T-helper 17 cell (primary cell): ENCODE data around the gene GRID2IP. TPM values are rescaled to one million over a fixed set of nuclear protein-coding genes. Genes with fewer than 3 reads are reported as not detected.
A peak's percentile ranks its signal among the peaks of the same experiment; 100 is the strongest.

Experiments
- ATAC-seq: fragments of 150-1000 bp; cut with Tn5 transposase; 2 replicates; pipeline ENCODE4 v1.10.0; 2021; ENCODE audit warnings: mild to moderate bottlenecking, moderate library complexity
- DNase-seq, 3 donors: peaks; one replicate each; pipeline versions ENCODE4 v3.0.0 to v3.0.0-alpha.2; 2020 to 2021
- H3K9me3 ChIP-seq: one replicate; pipeline ENCODE4 v1.7.0; 2013; ENCODE audit warnings: low read length, mild to moderate bottlenecking; ENCODE audit not compliant: control insufficient read depth, poor library complexity, severe bottlenecking
- H3K27ac Mint-ChIP-seq: one replicate; pipeline ENCODE4 v1.8.0; 2022; ENCODE audit warnings: mild to moderate bottlenecking, moderate library complexity, mixed read lengths
- H3K27me3 Mint-ChIP-seq: one replicate; pipeline ENCODE4 v1.8.0; 2022; ENCODE audit warnings: mixed read lengths
- H3K36me3 Mint-ChIP-seq: one replicate; pipeline ENCODE4 v1.8.0; 2022; ENCODE audit warnings: low read depth, mixed read lengths
- H3K4me1 Mint-ChIP-seq: one replicate; pipeline ENCODE4 v1.8.0; 2022; ENCODE audit warnings: mild to moderate bottlenecking, mixed read lengths
- H3K4me3 Mint-ChIP-seq: one replicate; pipeline ENCODE4 v1.8.0; 2022; ENCODE audit warnings: mild to moderate bottlenecking, moderate library complexity, mixed read lengths
- total RNA-seq, 4 donors: library from RNA in 2 of 4; stranded (reverse) in 2 of 4; gene quantifications; one replicate each; pipeline ENCODE4 v1.2.3 and lab custom pipeline; 2022 to 2026

The GRID2IP gene
- total RNA-seq, 2 donors from 2014 or later, result 0.17 to 0.18 TPM

DNA sequence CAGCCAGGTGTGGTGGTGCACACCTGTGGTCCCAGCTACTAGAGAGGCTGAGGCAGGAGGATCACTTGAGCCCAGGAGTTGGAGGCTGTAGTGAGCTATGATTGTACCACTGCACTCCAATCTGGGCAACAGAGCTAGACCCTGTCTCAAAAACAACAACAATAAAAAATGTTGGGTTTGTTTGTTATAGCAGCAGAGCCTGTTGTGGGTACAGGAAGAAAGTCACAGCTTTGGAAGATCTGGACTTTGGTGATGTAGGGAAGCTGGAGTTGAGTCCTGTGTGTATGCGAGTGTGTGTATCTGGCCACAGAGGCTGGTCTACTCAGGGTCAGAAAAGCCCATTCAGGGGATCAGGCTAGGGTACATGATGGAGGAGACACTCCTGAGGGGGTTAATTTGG lies 3.9 kb downstream of the GRID2IP start:
- H3K4me3 Mint-ChIP-seq, result no peak overlapping the region
- H3K9me3 ChIP-seq, result no peaks in the 10 kb centered on the region
- DNase-seq (no peak), ATAC-seq (no peak)
- H3K27me3 Mint-ChIP-seq, result peaks cover 9% of the 10 kb centered on the region
- H3K36me3 Mint-ChIP-seq, result peaks cover 2% of the 10 kb centered on the region
- no peak overlapping the region for H3K27ac Mint-ChIP-seq
- no peaks in the 10 kb centered on the region for H3K4me1 Mint-ChIP-seq

DNA sequence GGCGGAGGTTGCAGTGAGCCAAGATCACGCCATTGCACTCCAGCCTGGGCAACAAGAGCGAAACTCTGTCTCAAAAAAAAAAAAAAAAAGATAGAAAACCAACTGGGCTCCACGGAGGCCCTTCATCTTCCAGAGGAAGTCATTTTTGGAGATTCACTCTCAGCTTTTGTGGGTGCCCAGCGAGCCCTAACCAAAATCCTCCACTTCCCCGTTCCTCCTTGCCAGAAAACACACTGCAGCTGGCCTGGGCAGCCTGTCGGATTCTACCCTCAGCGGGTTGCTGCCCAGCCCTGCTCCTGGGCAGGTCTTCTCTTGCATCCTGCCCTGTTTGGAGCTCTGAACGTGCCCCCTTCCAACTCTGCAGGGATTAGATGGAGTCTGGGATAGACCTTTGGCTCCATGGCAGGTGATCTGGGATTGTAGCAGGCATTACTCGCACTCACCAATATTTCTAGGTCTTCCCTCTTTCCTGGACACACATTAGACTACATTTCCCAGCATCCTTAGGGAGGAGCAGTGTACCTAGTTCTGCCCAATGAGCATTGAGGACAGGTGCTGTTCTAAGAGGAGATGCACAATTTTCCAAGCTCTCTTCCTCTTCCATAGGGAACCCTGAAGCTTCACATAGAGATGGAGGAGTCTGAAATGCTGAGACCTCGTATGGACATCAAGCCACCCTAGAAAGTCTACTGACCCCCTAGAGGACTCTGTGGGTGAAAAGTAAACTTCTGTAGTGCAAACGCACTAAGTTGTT lies 4.6 kb downstream of the GRID2IP start:
- H3K27ac Mint-ChIP-seq, result no peak overlapping the region
- no peak for ATAC-seq
- H3K36me3 Mint-ChIP-seq, result peaks cover 2% of the 10 kb centered on the region
- H3K27me3 Mint-ChIP-seq, result peaks cover 11% of the 10 kb centered on the region
- no peaks in the 10 kb centered on the region for H3K4me1 Mint-ChIP-seq
- no peak overlapping the region for H3K4me3 Mint-ChIP-seq
- no peaks in the 10 kb centered on the region for H3K9me3 ChIP-seq
- no peak for DNase-seq

DNA sequence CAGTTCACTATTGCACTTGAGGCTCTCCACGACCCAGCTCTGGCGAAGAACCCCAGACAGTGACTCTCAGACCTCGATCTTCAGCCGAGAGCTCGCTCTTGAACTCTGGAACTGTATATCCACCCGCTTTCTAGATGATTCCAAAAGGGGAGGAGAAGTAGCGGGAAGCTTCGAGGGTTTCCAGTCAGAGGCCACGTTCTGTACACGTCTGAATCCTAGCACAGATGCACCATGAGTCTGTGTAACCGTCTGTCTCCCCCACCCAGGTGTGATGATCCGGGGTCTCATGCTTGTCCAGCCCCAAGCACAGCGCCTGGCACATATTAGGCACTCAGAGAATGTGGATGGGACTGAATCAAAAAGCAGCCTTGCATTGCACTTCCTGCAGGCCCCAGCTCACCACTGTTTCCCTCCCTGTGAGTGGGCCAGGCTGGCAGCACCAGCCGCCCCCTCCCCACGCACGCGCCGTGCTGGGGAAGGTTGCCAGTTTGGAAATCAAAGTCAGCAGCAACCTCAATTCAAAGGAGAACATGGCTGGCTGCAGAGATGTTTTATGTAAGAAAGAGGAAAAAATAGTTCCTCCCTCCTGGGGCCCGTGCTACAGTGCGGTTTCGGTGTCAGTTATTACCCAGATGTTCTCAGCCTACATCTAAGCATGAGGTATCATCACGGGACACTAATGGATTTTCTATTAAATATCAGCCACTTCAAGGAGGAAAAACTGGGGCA lies 5.7 kb downstream of the GRID2IP start:
- no peak overlapping the region for H3K4me3 Mint-ChIP-seq
- no peaks in the 10 kb centered on the region for H3K36me3 Mint-ChIP-seq
- no peaks in the 10 kb centered on the region for H3K4me1 Mint-ChIP-seq
- no peaks in the 10 kb centered on the region for H3K9me3 ChIP-seq
- peaks cover 17% of the 10 kb centered on the region for H3K27me3 Mint-ChIP-seq
- DNase-seq (no peak), ATAC-seq (no peak)
- peak overlapping the region; percentile 32 for H3K27ac Mint-ChIP-seq

DNA sequence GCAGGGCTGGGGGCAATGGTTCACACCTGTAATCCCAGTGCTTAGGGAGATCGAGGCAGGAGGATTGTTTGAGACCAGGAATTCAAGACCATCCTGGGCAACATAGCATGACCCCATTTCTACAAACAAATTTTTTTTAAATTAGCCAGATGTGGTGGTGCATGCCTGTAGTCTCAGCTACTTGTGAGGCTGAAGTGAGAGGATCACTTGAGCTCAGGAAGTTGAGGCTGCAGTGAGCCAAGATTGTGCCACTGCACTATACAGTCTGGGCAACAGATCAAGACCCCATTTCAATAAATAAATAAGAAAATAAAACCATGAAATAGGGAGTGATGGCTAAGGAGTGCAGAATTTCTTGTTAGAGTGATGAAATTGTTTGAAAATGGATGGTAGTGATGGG lies 8.9 kb downstream of the GRID2IP start:
- no peak overlapping the region for H3K4me3 Mint-ChIP-seq
- ATAC-seq (no peak), DNase-seq (no peak)
- no peak overlapping the region for H3K27ac Mint-ChIP-seq
- peaks cover 3% of the 10 kb centered on the region for H3K36me3 Mint-ChIP-seq
- no peaks in the 10 kb centered on the region for H3K9me3 ChIP-seq
- peaks cover 30% of the 10 kb centered on the region for H3K27me3 Mint-ChIP-seq
- H3K4me1 Mint-ChIP-seq, result peaks cover 3% of the 10 kb centered on the region

DNA sequence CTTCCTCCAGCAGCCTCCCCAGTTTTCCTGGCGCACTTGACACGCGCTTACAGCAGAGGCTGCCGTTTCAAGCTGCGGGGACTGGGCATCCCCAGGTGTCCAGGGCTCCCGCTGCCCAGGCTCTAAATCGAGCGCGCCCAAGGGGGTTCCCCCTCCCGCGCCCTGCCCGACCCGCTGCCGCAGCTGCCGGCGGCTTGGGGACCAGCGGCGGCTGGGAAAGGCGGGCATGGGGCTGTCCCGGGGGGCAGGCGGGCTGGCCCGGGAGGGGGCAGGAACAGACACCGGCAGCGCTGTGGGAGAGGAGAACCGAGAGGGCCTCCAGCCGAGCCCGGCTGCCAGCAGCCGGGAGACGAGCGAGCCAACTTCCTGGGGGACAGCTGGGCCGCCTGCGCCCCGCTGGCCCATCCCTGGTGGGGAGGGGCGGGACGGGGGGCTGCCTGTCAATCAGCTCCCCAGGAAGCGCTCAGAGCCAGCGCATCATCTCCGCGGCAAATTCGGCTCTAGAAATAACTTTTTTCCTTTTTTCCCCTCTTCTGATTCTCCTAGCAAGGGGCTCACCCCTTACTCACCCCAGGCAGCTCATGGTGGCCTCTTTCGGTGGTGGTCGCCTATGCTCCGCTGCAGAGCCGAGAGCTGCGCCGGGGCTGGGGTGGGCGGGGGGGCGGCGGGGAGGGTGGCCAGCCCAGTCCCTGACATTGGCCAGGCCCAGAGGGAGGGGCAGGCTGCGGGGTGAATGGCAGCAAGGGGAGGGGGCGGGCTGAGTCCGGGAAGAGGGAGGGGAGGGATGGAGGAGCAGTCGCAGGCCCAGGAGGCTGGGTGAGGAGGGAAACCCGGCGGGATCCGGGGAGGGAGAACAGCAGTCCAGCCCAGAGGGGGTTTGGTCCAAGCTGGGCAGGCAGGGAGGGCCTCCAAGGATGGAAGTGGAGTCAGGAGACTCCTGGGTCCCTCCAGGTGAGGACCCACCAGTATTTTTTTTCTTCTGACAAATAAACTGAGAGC lies 14.7 kb downstream of the GRID2IP start:
- H3K9me3 ChIP-seq, result no peaks in the 10 kb centered on the region
- DNase-seq (no peak), ATAC-seq (peak; percentile 20)
- Mint-ChIP-seq H3K27ac (no peak overlapping the region), H3K4me3 (no peak overlapping the region), H3K27me3 (peaks cover 28% of the 10 kb centered on the region), H3K4me1 (peaks cover 9% of the 10 kb centered on the region), H3K36me3 (peaks cover 4% of the 10 kb centered on the region)

DNA sequence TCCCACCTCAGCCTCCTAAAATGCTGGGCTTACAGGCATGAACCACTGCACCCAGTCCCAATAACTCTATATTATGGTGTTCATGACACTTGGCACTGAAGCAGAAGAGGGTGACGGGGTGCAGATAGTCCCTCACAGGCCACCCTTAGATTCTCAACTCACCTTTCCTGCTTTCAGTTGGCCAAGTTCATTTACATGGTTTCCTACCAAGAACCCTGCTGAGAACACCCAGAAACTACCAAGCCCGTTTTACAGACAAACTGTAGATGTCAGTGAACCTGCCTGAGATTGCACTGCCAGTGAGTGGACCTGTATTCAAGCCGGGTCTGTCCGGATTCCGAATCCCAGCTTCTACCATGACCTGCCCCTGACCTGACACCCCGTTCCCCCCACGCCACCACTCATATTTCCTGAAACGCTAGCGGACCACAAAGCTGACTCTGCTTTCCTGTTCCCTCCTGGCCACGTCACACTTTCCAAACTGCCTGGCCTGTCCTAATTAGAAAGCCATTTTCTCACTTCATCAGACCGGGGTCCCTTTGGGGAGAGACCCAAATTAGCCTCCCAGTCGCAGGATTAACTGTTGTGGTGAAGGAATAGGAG lies 17.3 kb downstream of the GRID2IP start:
- DNase-seq (no peak), ATAC-seq (no peak)
- peaks cover 9% of the 10 kb centered on the region for H3K4me1 Mint-ChIP-seq
- peaks cover 4% of the 10 kb centered on the region for H3K36me3 Mint-ChIP-seq
- no peak overlapping the region for H3K27ac Mint-ChIP-seq
- H3K27me3 Mint-ChIP-seq, result peaks cover 23% of the 10 kb centered on the region
- peak overlapping the region; percentile 19 for H3K4me3 Mint-ChIP-seq
- no peaks in the 10 kb centered on the region for H3K9me3 ChIP-seq

DNA sequence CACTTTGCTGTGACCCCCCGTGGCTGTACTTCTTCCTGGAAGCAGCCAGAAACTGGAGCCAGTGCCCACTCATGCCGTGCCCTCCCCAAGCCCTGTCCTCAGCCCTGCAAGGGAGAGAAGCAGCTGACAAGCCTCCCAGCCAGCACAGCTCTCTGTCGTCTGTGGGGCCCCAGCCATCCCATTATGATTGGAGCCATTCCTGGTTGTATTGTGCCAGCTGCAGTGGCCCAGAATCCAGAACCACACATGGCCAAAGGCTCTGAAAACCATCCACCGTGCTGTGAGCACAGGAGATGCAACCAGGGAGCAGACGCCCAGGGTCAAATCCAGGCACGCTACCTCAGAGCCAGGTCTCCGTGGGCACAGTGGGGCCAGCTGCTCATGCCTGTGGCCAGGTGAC lies 18.7 kb downstream of the GRID2IP start:
- no peak for ATAC-seq
- H3K36me3 Mint-ChIP-seq, result peaks cover 2% of the 10 kb centered on the region
- H3K9me3 ChIP-seq, result no peaks in the 10 kb centered on the region
- peak overlapping the region; percentile 77 for H3K4me3 Mint-ChIP-seq
- H3K27me3 Mint-ChIP-seq, result peaks cover 18% of the 10 kb centered on the region
- DNase-seq, result no peak
- H3K4me1 Mint-ChIP-seq, result peaks cover 6% of the 10 kb centered on the region
- no peak overlapping the region for H3K27ac Mint-ChIP-seq

DNA sequence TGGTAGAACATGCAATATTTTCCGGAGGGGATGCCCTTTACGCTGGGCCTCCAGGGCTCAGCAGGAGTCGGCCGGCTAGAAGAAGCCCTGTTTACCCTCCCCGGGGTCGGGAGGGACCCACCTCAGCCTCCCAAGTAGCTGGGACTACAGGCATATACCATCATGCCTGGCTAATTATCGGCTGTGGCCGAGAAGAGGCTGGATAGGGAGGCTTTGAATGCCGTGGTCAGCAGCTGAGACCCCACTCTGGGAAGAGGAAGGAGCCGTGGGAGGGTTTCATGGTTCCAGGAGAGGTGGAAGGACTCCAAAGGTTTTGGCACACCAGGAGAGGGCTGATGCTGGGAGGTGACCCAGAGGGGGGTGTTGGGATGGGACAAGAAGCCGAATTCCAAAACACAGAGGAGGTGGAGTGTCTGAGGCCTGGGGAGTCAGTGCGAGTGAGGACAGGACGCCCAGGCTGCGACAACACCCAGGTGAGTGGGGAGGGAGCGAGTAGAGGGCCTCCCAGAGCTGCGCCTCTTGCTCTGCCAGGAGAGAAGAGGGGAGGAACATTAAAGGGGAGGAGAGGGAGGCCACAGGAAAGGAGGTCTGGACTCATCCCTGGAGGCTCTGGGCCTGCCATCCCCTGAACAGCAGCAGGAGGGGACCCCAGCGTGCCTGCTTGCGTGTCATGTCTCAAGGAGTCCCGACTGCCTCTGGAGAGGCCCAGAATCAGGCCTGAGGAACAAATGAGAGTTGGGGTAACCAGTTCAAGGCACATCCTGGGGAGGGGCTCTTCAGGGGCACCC lies 19.6 kb downstream of the GRID2IP start:
- peaks cover 26% of the 10 kb centered on the region for H3K27me3 Mint-ChIP-seq
- no peak for DNase-seq
- ATAC-seq, result no peak

DNA sequence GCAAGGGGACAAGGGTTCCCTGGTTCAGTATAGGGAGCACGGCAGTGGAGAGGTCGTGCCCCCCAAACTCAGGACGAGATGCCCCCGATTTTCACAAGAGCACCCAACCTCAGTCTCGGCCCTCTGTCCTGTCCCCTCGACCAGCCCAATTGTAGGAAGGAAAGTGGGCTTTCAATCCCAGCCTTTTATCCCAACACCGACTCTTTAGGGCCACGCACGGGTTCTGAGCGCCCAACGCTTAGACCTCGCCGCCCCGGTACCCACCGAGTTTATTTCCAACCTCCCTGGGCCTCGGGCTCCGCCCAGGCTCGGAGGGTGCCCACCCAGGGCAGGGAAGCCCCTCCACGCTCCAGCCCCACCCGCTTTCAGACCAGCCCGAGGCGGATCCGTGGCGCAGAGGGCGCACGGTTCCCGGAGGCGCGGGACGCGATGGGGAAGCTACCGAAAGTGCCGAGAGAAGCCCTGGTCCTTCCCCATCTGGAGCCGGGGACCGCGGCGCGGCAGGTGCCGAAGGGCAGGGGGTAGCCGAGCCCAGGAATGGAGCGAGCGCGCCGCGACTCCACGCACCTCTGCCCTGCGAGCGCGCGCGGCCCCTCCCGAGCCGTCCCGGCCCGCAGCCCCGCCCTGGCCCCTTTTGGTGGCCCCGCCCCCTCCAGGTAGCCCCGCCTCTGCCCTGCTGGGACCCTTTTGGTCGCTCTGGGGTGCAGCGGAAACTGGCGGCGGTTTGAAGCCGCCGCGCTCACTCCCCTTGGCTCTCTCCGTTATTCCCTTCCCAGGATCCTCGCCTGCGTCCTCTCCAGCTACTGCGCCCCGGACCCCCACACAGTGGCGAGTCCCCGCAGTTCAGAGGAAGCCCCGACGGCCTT lies 20.4 kb downstream of the GRID2IP start:
- no peaks in the 10 kb centered on the region for H3K9me3 ChIP-seq
- H3K27me3 Mint-ChIP-seq, result peaks cover 24% of the 10 kb centered on the region
- peaks cover 13% of the 10 kb centered on the region for H3K4me1 Mint-ChIP-seq
- ATAC-seq (peak; percentile 80), DNase-seq (peak; percentile 23 to 29 (median 25))
- H3K36me3 Mint-ChIP-seq, result peaks cover 4% of the 10 kb centered on the region
- peak overlapping the region; percentile 80 for H3K4me3 Mint-ChIP-seq
- no peak overlapping the region for H3K27ac Mint-ChIP-seq

More for the DNA sequence above, 19.6 kb downstream of the GRID2IP start:
- no peaks in the 10 kb centered on the region for H3K9me3 ChIP-seq
- Mint-ChIP-seq H3K27ac (no peak overlapping the region), H3K36me3 (peaks cover 4% of the 10 kb centered on the region), H3K4me3 (peak overlapping the region; percentile 80), H3K4me1 (peaks cover 13% of the 10 kb centered on the region)

DNA sequence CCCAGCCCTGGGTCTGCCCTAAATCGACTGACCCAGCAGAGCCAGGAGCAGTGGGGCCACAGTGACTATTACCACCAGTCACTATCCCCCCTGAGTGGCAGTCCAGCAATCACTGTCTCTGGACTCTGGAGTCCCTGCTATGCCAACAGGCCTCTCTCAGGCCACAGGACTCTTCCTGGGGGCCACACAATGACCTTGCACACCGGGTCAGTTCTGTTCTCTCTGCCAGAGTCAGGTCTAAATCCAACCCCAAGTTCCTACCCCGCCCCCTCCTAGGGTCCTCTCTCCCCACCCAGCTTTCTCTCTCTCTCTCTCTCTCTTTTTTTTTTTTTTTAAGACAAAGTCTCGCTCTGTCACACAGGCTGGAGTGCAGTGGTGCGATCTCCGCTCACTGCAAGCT lies 21.6 kb downstream of the GRID2IP start:
- H3K36me3 Mint-ChIP-seq, result peaks cover 2% of the 10 kb centered on the region

DNA sequence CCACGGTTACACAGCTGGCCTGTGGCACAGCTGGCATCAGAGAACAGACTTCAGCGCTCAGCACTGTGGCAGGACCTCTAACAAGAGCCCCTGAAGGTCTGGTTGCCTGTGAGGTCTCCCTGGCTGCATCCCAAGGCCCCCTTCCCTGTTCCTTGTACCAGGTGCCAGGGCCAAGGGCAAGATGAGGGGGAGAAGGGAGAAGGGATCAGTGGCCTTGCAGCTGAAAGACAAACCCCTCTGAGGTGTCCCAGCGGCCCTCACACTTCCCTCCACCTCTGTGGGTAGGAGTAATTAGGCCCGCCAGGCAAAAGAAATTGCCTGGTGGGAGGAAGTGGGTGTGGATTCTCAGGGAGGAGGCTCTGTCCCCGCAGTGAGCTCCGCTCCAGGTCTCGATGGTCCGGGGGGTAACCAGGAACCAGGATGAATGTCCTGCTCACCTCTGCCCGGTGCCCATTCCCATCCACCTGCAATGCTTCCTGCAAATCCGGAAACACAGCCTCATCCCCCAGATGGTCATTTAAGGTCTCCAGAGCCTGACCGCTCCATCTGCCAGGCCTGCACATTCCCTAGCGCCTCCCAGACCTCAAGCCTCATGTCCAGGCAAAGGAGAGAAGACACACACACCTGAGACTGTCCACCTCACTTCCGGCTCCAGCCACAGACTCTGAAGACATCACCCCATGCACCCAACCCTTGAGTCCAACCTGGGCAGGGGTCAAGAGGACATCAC lies 22.7 kb downstream of the GRID2IP start:
- Mint-ChIP-seq H3K27ac (no peak overlapping the region), H3K4me1 (peaks cover 7% of the 10 kb centered on the region), H3K27me3 (peaks cover 23% of the 10 kb centered on the region), H3K4me3 (no peak overlapping the region), H3K36me3 (peaks cover 5% of the 10 kb centered on the region)
- H3K9me3 ChIP-seq, result no peaks in the 10 kb centered on the region
- no peak for ATAC-seq
- no peak for DNase-seq

More for the DNA sequence above, 21.6 kb downstream of the GRID2IP start:
- no peak for ATAC-seq
- H3K27ac Mint-ChIP-seq, result peak overlapping the region; percentile 34
- H3K4me1 Mint-ChIP-seq, result peaks cover 13% of the 10 kb centered on the region
- H3K27me3 Mint-ChIP-seq, result peaks cover 16% of the 10 kb centered on the region
- DNase-seq, result no peak
- peak overlapping the region; percentile 80 for H3K4me3 Mint-ChIP-seq
- no peaks in the 10 kb centered on the region for H3K9me3 ChIP-seq
